Peyer's patch (tissue), 4 donors: Measurements from ENCODE around the gene AGBL4. TPM values are rescaled to one million over a fixed set of nuclear protein-coding genes. Genes with fewer than 3 reads are reported as not detected.
A peak's percentile ranks its signal among the peaks of the same experiment; 100 is the strongest.

Source experiments
- DNase-seq, 3 donors: peaks; one replicate each; pipeline ENCODE4 v3.0.0-alpha.2; 2017 to 2019
- H3K27ac ChIP-seq, 4 donors: fragments of 200-600 bp; sonication (generic); one replicate each; pipeline ENCODE4 v1.5.1; 2016 to 2019
- H3K27me3 ChIP-seq, 2 donors: fragments of 200-600 bp; sonication (generic); one replicate each; pipeline ENCODE4 v1.5.1; 2019
- H3K36me3 ChIP-seq, 3 donors: fragments of 200-600 bp; sonication (generic); one replicate each; pipeline ENCODE4 v1.5.1; 2016 to 2019
- H3K4me1 ChIP-seq, 4 donors: fragments of 200-600 bp; sonication (generic); one replicate each; pipeline ENCODE4 v1.5.1; 2016 to 2019
- H3K4me3 ChIP-seq, 4 donors: fragments of 200-600 bp; sonication (generic); 1 replicate in 3 of 4; 2 replicates in 1 of 4; pipeline ENCODE4 v1.5.1; 2016 to 2019; ENCODE audit warnings: mild to moderate bottlenecking in 1 of 4
- H3K9me3 ChIP-seq, 4 donors: fragments of 200-600 bp; sonication (generic); one replicate each; pipeline ENCODE4 v1.5.1; 2016 to 2019; ENCODE audit warnings: mild to moderate bottlenecking in 1 of 4
- POLR2A ChIP-seq, 2 donors: fragments of 450-650 bp; IDR thresholded peaks; one replicate each; pipeline ENCODE4 v1.5.1; 2017; ENCODE audit warnings: antibody characterized with exemption in 2 of 2, mild to moderate bottlenecking in 2 of 2, moderate library complexity in 2 of 2
- total RNA-seq, 4 donors: library from RNA; depleted of rRNA; stranded (reverse); fragments of >200 nt; gene quantifications; one replicate each; pipeline ENCODE4 v1.1.0, GENCODE V29; 2016
- TF ChIP-seq, protein P1 (sequence below), 6 experiments: fragments of 450-650 bp in 4 of 6; fragments of 200-600 bp in 2 of 6; sonication (generic) in 1 of 6; IDR thresholded peaks; one replicate each; pipeline ENCODE4 v1.5.1; 2017 to 2019; ENCODE audit warnings: antibody characterized with exemption in 6 of 6, mild to moderate bottlenecking in 3 of 6, moderate library complexity in 1 of 6

AGBL4 gene
- total RNA-seq, 4 donors from 2014 or later: 2.5 TPM; not detected in 3

DNA sequence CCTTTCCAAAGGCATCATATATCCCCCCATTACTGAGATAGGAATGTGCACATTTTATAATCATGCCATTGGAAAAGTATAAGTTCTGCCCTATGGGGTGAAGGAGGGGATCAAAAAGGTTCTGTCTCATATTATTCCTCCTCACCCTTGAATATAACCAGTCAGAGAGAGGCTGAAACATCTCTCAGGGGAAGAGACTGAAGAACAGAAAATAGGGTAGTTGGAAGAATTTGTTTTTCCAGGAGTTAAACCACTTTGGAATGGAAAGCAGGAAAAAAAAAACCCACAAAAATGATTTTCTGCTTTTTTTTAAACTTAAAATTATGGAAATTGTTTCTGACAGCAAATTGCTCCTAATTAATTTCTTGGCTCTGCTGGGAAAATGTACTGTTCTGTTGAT, 1194.3 kb downstream of the AGBL4 start:
- Histone ChIP-seq H3K36me3 (no peaks in the 10 kb centered on the region), H3K9me3 (no peaks in the 10 kb centered on the region), H3K4me3 (no peak overlapping the region), H3K27ac (no peak overlapping the region), H3K4me1 (no peaks in the 10 kb centered on the region), H3K27me3 (no peaks in the 10 kb centered on the region)
- TF ChIP-seq, protein P1, sequence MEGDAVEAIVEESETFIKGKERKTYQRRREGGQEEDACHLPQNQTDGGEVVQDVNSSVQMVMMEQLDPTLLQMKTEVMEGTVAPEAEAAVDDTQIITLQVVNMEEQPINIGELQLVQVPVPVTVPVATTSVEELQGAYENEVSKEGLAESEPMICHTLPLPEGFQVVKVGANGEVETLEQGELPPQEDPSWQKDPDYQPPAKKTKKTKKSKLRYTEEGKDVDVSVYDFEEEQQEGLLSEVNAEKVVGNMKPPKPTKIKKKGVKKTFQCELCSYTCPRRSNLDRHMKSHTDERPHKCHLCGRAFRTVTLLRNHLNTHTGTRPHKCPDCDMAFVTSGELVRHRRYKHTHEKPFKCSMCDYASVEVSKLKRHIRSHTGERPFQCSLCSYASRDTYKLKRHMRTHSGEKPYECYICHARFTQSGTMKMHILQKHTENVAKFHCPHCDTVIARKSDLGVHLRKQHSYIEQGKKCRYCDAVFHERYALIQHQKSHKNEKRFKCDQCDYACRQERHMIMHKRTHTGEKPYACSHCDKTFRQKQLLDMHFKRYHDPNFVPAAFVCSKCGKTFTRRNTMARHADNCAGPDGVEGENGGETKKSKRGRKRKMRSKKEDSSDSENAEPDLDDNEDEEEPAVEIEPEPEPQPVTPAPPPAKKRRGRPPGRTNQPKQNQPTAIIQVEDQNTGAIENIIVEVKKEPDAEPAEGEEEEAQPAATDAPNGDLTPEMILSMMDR (IDR thresholded peaks at IDR 0.05): no peak
- TF ChIP-seq POLR2A (IDR thresholded peaks at IDR 0.05): no peak
- DNase-seq: no peak

DNA sequence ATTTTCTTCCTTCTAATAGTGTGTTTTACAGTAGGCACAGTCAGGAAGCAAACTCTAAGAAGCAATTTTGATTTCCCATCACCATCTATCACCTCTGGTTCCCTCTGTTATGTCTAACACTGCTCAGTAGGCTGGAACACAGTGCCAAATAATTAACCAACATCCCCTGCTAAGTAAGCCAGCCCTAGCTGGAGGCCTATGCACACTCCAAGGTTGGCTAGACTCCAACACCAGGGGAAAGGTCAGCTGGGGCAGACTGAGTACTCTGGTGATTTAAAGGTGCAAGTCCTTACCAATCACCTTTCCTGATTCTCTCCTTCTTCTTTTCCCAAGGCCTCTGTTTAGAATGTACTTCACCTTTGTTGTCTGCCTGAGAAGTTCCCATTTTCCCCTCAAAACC, 1200.6 kb downstream of the AGBL4 start:
- no peak overlapping the region for H3K27ac ChIP-seq
- no peaks in the 10 kb centered on the region for H3K36me3 ChIP-seq
- H3K9me3 ChIP-seq: no peaks in the 10 kb centered on the region
- no peaks in the 10 kb centered on the region for H3K27me3 ChIP-seq
- DNase-seq: peak in 1 of 3 donors; percentile 66
- no peaks in the 10 kb centered on the region for H3K4me1 ChIP-seq
- no peak for TF ChIP-seq POLR2A (IDR thresholded peaks at IDR 0.05)
- H3K4me3 ChIP-seq: no peak overlapping the region

- Histone ChIP-seq H3K4me1 (no peaks in the 10 kb centered on the region), H3K4me3 (no peak overlapping the region), H3K27ac (no peak overlapping the region), H3K27me3 (no peaks in the 10 kb centered on the region), H3K9me3 (no peaks in the 10 kb centered on the region), H3K36me3 (no peaks in the 10 kb centered on the region)
- TF ChIP-seq POLR2A (IDR thresholded peaks at IDR 0.05): no peak
- TF ChIP-seq, protein P1 (IDR thresholded peaks at IDR 0.05): no peak
- DNase-seq: no peak
Observed at GRCh38 chr1:48820491-48820890, 1203.3 kb downstream of the AGBL4 start.

GRCh38 chr1:48817505-48818114, 1206.1 kb downstream of the AGBL4 start:
- TF ChIP-seq, protein P1 (IDR thresholded peaks at IDR 0.05): peak; percentile 36 to 70 (median 54)
- TF ChIP-seq POLR2A (IDR thresholded peaks at IDR 0.05): no peak
- no peaks in the 10 kb centered on the region for H3K4me1 ChIP-seq
- H3K9me3 ChIP-seq: no peaks in the 10 kb centered on the region
- no peak overlapping the region for H3K27ac ChIP-seq
- H3K36me3 ChIP-seq: no peaks in the 10 kb centered on the region
- peak; percentile 55 to 85 (median 74) for DNase-seq
- no peak overlapping the region for H3K4me3 ChIP-seq
- no peaks in the 10 kb centered on the region for H3K27me3 ChIP-seq

DNA sequence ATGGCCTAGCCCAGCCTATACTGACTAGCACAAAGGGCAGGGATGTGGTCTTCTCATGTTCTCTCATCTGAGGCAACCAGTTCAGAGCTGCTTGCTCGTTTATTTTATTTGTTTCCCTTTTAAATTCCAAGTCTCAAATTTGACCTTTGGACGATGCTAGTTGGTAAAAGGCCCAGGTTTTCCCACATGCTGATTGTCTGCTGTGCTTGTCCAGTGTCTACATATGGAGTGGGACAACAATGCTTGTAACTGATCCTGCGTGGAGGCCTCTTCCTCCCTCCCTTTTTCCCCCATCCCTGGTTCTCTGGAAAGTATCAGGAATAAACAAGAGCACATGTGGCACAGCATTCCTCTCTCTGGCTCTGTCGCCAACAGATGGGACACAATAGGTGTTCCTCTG, 1213.0 kb downstream of the AGBL4 start:
- Histone ChIP-seq H3K4me1 (no peaks in the 10 kb centered on the region), H3K9me3 (no peaks in the 10 kb centered on the region), H3K27ac (no peak overlapping the region), H3K27me3 (no peaks in the 10 kb centered on the region), H3K4me3 (no peak overlapping the region), H3K36me3 (no peaks in the 10 kb centered on the region)
- no peak for TF ChIP-seq POLR2A (IDR thresholded peaks at IDR 0.05)
- TF ChIP-seq, protein P1 (IDR thresholded peaks at IDR 0.05): no peak
- DNase-seq: no peak

- no peaks in the 10 kb centered on the region for H3K9me3 ChIP-seq
- no peaks in the 10 kb centered on the region for H3K27me3 ChIP-seq
- H3K36me3 ChIP-seq: no peaks in the 10 kb centered on the region
- no peak for DNase-seq
- no peak overlapping the region for H3K4me3 ChIP-seq
- no peaks in the 10 kb centered on the region for H3K4me1 ChIP-seq
- H3K27ac ChIP-seq: no peak overlapping the region
- TF ChIP-seq, protein P1 (IDR thresholded peaks at IDR 0.05): no peak
- no peak for TF ChIP-seq POLR2A (IDR thresholded peaks at IDR 0.05)
Observed at GRCh38 chr1:48808496-48808895, 1215.3 kb downstream of the AGBL4 start.
